ENCODE measurements around the gene TMEM129.
"Not testable (repeated sequence)": the region's sequence is repeated elsewhere in the genome, so short reads cannot be mapped to it uniquely, and the experiment has no call there.

Gene TMEM129

GRCh38 chr4:1718095-1718850, 2.9 kb downstream of the TMEM129 start:
- no peak for DNase-seq

DNA sequence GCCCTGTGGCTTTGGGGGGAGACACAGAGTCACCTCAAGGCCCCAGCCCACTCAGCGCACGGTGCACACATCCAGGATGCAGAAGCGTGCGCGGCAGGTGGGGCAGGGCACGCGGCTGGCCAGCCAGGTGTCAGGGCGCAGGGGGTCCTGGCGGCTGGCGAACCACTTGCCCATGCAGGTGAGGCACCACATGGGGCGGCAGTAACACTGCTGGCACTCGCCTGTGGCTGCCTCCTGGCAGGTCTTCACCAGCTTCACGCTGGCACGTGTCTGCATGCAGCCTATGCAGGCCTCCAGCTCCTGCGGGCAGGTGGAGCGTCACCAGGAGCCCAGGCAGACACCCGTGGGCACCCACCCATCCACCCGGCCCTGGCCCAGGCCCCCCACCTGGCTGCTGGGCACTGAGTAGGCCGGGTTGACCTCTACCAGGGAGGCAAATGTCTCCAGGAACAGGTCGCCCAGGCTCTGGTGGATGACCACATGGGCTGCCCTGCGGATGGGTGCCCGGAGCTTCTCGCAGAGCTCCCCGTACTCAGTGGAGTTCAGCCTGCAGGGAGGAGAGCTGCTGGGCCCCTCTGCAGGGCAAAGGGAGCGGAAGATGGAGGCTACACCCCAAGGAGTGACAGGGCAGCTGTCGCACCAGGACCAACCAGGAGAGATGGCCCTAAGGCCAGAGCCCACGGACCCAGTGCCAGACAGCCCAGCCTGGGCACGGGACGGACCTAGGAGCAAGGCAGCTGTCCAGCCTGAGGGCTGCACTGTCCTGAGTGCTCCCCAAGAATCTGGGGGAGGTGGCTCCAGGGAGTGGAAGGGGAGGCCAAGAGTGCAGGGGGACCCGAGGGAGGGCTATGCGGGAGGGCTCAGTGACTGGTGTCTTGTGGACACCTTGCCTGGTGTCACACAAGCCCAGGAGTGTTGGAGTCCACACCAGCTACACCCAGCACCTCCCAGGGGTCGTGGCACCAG, 3.7 kb downstream of the TMEM129 start:
- DNase-seq, result no peak

DNA sequence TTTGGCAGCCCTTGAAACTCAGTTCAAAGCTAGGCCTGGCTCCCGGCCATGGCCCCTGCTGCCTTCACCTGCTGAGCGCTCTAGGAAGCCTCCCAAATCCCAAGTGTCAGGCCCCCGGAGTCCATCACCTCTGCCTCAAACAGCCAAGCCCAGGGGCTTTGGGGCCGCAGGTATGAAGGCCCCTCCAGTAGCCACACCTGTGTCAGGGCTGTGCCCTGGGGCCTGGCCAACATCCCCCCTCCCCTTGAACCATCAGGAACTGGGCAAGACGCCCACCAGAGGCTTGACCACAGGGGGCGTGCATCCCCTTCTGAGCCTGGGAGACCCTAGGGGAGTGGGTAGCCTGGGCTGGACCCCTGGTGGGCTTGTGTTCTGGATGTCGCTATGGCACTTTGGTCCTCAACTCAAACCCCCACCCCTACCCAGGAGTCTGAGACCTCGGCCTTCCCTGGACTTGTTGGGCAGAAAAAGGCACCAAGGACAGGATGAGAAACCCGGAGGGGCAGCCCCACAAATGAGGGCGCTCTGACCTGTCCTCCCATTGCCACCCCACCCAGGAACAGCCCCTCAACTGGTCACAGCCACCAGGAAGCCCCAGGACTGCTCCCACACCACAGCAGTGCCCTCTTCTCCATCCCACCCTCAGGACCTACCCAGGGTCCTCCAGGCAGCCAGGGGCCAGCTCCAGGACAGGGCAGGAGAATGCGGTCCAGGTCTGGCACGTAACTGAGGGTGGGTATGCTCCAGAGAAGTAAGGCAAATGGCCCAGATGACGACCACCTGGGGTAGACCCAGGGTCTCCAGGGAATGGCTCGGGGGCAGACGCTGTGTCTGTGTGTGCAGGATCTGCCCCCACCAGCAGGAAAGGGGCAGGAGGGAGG, 4.8 kb downstream of the TMEM129 start:
- no peak for DNase-seq

DNA sequence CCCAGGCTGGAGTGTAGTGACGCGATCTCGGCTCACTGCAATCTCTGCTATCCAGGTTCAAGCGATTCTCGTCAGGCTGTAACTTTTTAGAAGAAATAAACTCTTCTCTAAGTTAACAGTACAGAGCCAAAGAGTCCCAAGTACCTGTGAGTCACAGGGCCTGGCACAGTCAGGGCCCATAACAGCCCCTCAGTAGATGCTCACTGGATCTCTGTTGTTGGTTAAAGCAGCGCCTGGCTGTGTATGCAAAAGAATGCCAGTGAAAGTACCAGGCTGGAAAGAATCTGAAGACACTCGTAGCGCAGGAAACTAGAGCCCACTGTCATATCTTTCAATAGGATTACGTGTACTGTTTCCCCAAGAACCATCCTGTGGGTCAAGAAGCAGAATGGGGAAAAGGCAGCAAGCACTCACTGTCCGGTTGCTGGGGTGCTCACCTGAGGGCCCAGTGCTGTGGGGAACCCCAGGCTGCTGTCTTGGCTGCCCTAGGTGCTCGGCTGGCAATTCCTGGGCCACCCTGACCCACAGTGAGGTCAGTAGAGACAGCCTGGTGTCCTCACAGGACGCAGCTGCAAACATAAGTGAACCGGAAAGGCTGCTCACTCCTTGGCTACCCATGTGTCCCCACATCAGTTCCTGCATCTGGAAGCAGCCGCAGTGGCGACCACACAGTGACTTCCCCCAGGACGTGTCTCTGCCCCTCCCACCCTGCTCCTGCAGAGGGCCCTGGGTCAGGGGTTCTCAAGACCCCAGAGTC, 5.9 kb downstream of the TMEM129 start:
- DNase-seq, result no peak

DNA sequence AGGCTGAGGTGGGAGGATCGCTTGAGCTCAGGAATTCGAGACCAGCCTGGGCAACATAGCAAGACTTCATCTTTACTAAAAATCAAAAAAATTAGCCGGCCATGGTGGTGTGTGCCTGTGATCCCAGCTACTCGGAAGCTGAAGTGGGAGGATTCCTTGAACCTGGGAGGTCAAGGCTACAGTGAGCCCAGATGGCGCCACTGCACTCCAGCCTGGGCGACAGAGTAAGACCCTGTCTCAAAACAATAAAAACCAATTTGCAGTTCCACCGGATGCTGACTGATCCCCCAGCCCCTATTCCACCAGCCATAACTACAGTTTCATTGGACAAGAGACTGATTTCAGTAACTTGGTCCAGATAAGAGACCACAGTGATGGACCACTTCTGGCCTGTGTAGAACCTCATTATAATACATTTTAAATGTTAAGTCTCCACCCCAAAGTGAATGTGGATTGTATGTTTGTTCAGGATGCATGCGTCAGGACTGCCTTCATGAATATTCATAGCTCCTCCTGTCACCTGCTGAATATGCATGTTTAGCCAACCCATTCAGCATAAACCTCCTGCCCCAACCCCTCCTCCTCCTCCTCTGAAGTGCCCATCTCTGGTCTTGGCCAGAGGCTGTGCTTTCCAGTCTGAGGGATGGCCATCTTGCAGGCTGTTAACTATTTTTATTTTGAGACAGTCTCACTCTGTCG, 6.7 kb downstream of the TMEM129 start:
- no peak for DNase-seq

GRCh38 chr4:1713003-1713851, 7.9 kb downstream of the TMEM129 start:
- DNase-seq, result no peak

GRCh38 chr4:1712216-1713002, 8.7 kb downstream of the TMEM129 start, which contains the start of gene SLBP:
Gene SLBP, minus strand, starts transcription at chr4:1712319. Its CDS starts 131 bp downstream, at chr4:1712188.
- DNase-seq, result peak; percentile 40

- no peak for DNase-seq
Observed at GRCh38 chr4:1711571-1712215, 9.4 kb downstream of the TMEM129 start.

- DNase-seq, result no peak
Observed at GRCh38 chr4:1711055-1711570, 10.0 kb downstream of the TMEM129 start.

DNA sequence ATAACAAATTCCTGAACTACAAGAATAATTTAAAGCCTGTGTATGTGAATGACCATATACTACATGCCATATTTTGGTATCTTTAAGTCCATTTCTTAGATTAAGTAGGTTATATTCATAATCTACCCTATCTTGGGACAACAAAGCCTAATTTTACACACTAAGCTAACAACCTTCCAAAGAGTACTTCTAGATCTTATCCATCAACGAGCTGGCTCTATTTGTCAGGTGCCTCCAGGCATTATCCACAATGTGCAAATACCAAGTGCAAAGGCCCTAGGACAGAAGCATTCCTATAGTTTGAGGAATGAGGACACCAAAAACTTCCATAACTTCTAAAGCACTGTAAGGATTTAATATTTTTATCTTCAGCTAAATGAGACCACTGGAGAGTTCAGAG, 12.5 kb downstream of the TMEM129 start:
- DNase-seq, result no peak

GRCh38 chr4:1706358-1706757, 14.8 kb downstream of the TMEM129 start:
- DNase-seq, result no peak

GRCh38 chr4:1705732-1706131, 15.4 kb downstream of the TMEM129 start:
- DNase-seq, result no peak

DNA sequence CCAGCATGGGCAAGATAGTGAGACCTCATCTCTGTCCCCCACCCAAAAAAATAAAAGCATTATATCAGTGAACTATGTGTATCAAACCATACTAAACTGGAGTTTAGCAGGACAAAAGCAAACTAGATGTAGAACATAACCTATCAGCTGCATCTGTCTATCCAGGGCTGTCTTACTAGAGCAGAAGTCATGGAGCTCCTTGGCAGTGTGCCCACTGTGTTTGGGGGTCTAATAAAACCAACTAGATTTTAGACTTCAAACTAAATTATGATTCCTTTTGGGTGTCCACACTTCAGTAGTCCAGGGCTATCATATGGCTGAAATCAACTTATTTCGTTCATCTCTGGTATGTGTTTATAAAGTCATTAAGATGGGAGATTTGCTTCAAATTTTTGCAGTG, 17.3 kb downstream of the TMEM129 start:
- no peak for DNase-seq

- DNase-seq, result not testable (repeated sequence)
Observed at GRCh38 chr4:1701671-1702070, 19.5 kb downstream of the TMEM129 start.

DNA sequence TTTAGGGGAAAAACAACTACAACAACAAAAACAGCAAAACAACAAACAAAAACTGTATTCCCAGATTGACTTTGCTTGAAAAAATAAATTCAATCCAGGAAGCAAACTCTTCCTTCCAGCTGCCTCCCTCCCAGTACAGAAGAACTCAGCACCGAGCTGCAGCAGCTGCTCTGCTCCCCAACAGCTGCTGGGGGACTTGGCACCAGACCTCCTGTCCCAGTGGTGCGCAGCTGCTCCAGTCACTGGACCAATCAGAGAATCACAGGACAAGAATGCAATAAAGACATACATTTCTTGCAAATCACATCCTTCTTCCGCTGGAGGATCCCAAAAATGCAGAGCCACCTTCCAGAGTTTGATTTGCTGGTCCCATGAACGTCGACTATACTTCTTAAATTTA, 25.2 kb downstream of the TMEM129 start:
- DNase-seq, result no peak

- peak; percentile 12 for DNase-seq
Observed at GRCh38 chr4:1693131-1693896, 27.8 kb downstream of the TMEM129 start.

- no peak for DNase-seq
Observed at GRCh38 chr4:1691737-1692373, 29.3 kb downstream of the TMEM129 start.

All from SHP77 treated with DMSO at 0.1 percent for 48 hours (cell line).